ENCODE results near the gene POC1A. TPM values are rescaled to one million over a fixed set of nuclear protein-coding genes. Genes with fewer than 3 reads are reported as not detected.
A peak's percentile ranks its signal among the peaks of the same experiment; 100 is the strongest.

POC1A gene
- total RNA-seq, 4 donors from 2014 or later, result 1.1 to 4.8 (median 4.7) TPM; not detected in 1

- no peak overlapping the region for H3K4me3 ChIP-seq
- H3K27me3 ChIP-seq, result no peaks in the 10 kb centered on the region
- peaks cover under 1 to 5% of the 10 kb centered on the region in 2 donors for H3K4me1 ChIP-seq
- no peaks in the 10 kb centered on the region for H3K36me3 ChIP-seq
- no peak for DNase-seq
- H3K27ac ChIP-seq, result peak overlapping the region; percentile 57 to 70
- no peak for TF ChIP-seq CTCF (IDR thresholded peaks at IDR 0.05)
- intact Hi-C loops (cut with DNase I; ENCODE audit: low total_unique reads), result no loop called here
- no peaks in the 10 kb centered on the region for H3K9me3 ChIP-seq
Measured at GRCh38 chr3:52195823-52196331, 41.7 kb upstream of the POC1A start.

- DNase-seq, result no peak
- TF ChIP-seq POLR2A (IDR thresholded peaks at IDR 0.05) (no peak), CTCF (IDR thresholded peaks at IDR 0.05) (no peak)
- no peaks in the 10 kb centered on the region for H3K9me3 ChIP-seq
- H3K27ac ChIP-seq, result peak overlapping the region; percentile 57 to 70
- H3K36me3 ChIP-seq, result no peaks in the 10 kb centered on the region
- H3K27me3 ChIP-seq, result no peaks in the 10 kb centered on the region
- no peak overlapping the region for H3K4me3 ChIP-seq
- peaks cover 0 to 7% of the 10 kb centered on the region in 2 donors for H3K4me1 ChIP-seq
- intact Hi-C loops (cut with DNase I; ENCODE audit: low total_unique reads), result no loop called here
Measured at GRCh38 chr3:52195291-52195597, 41.0 kb upstream of the POC1A start.

- no peak for TF ChIP-seq POLR2A (IDR thresholded peaks at IDR 0.05)
- TF ChIP-seq CTCF (IDR thresholded peaks at IDR 0.05), result no peak
- no peaks in the 10 kb centered on the region for H3K36me3 ChIP-seq
- peak overlapping the region; percentile 57 to 70 for H3K27ac ChIP-seq
- no peaks in the 10 kb centered on the region for H3K27me3 ChIP-seq
- intact Hi-C loops (cut with DNase I; ENCODE audit: low total_unique reads), result no loop called here
- H3K4me3 ChIP-seq, result no peak overlapping the region
- no peaks in the 10 kb centered on the region for H3K9me3 ChIP-seq
- DNase-seq, result peak; percentile 87 to 89
- peaks cover 0 to 10% of the 10 kb centered on the region in 2 donors for H3K4me1 ChIP-seq
Measured at GRCh38 chr3:52194485-52195290, 40.5 kb upstream of the POC1A start.

- Histone ChIP-seq H3K27me3 (no peaks in the 10 kb centered on the region), H3K4me3 (no peak overlapping the region), H3K27ac (no peak overlapping the region), H3K36me3 (no peaks in the 10 kb centered on the region), H3K4me1 (peaks cover 0 to 10% of the 10 kb centered on the region in 2 donors), H3K9me3 (no peaks in the 10 kb centered on the region)
- TF ChIP-seq CTCF (IDR thresholded peaks at IDR 0.05) (no peak), POLR2A (IDR thresholded peaks at IDR 0.05) (no peak)
- DNase-seq, result peak; percentile 42 to 60
- intact Hi-C loops (cut with DNase I; ENCODE audit: low total_unique reads), result no loop called here
Measured at GRCh38 chr3:52193065-52193464, 38.8 kb upstream of the POC1A start.

GRCh38 chr3:52191663-52192062, 37.4 kb upstream of the POC1A start:
- Histone ChIP-seq H3K9me3 (no peaks in the 10 kb centered on the region), H3K27me3 (no peaks in the 10 kb centered on the region), H3K4me1 (peaks cover 0 to 10% of the 10 kb centered on the region in 2 donors), H3K27ac (no peak overlapping the region), H3K4me3 (no peak overlapping the region), H3K36me3 (no peaks in the 10 kb centered on the region)
- intact Hi-C loops (cut with DNase I; ENCODE audit: low total_unique reads), result no loop called here
- TF ChIP-seq CTCF (IDR thresholded peaks at IDR 0.05), result no peak
- no peak for TF ChIP-seq POLR2A (IDR thresholded peaks at IDR 0.05)
- DNase-seq, result no peak

Data from uterus (tissue), 4 donors.